Ishikawa (cell line): ENCODE results near the gene MRPL24.

Source experiments
- CEBPB ChIP-seq: IDR thresholded peaks from 2 replicates; pipeline ENCODE4 v1.6.1; 2012
- CREB1 ChIP-seq: IDR thresholded peaks from 2 replicates; pipeline ENCODE4 v1.6.1; 2012; ENCODE audit warnings: low read depth
- EGR1 ChIP-seq: IDR thresholded peaks from 2 replicates; pipeline ENCODE4 v1.6.1; 2012
- EP300 ChIP-seq: IDR thresholded peaks from 2 replicates; pipeline ENCODE4 v1.6.1; 2012; ENCODE audit warnings: borderline replicate concordance
- FOXM1 ChIP-seq: IDR thresholded peaks from 2 replicates; pipeline ENCODE4 v1.6.1; 2012; ENCODE audit warnings: low read depth, borderline replicate concordance
- MAX ChIP-seq: IDR thresholded peaks from 2 replicates; pipeline ENCODE4 v1.6.1; 2012
- NFIC ChIP-seq: IDR thresholded peaks from 2 replicates; pipeline ENCODE4 v1.6.1; 2012
- RAD21 ChIP-seq: IDR thresholded peaks from 2 replicates; pipeline ENCODE4 v1.6.1; 2012; ENCODE audit warnings: low read depth
- REST ChIP-seq: IDR thresholded peaks from 2 replicates; pipeline ENCODE4 v1.6.1; 2012; ENCODE audit warnings: low read depth, mild to moderate bottlenecking
- TAF1 ChIP-seq: IDR thresholded peaks from 2 replicates; pipeline ENCODE4 v1.6.1; 2012; ENCODE audit warnings: low read depth, mild to moderate bottlenecking
- TCF12 ChIP-seq: IDR thresholded peaks from 2 replicates; pipeline ENCODE4 v1.6.1; 2012; ENCODE audit warnings: low read depth
- TEAD4 ChIP-seq: IDR thresholded peaks from 2 replicates; pipeline ENCODE4 v1.6.1; 2012
- USF1 ChIP-seq: IDR thresholded peaks from 2 replicates; pipeline ENCODE4 v1.6.1; 2012
- YY1 ChIP-seq: IDR thresholded peaks from 2 replicates; pipeline ENCODE4 v1.6.1; 2012; ENCODE audit warnings: low read depth
- ZBTB7A ChIP-seq: IDR thresholded peaks from 2 replicates; pipeline ENCODE4 v1.6.1; 2012; ENCODE audit warnings: low read depth

MRPL24 gene

GRCh38 chr1:156744344-156744743, 3.5 kb upstream of the MRPL24 start:
- no peak for TF ChIP-seq REST
- no peak for TF ChIP-seq TEAD4
- no peak for TF ChIP-seq CEBPB
- no peak for TF ChIP-seq TCF12
- TF ChIP-seq CREB1: no peak
- TF ChIP-seq YY1: no peak
- TF ChIP-seq ZBTB7A: no peak
- TF ChIP-seq EGR1: no peak
- TF ChIP-seq RAD21: no peak
- TF ChIP-seq FOXM1: no peak
- no peak for TF ChIP-seq USF1
- TF ChIP-seq MAX: no peak
- no peak for TF ChIP-seq TAF1
- TF ChIP-seq NFIC: no peak
- TF ChIP-seq EP300: no peak

GRCh38 chr1:156743367-156744302, 2.7 kb upstream of the MRPL24 start:
- no peak for TF ChIP-seq CREB1
- no peak for TF ChIP-seq REST
- no peak for TF ChIP-seq EP300
- TF ChIP-seq TAF1: no peak
- TF ChIP-seq USF1: no peak
- TF ChIP-seq CEBPB: no peak
- TF ChIP-seq YY1: no peak
- no peak for TF ChIP-seq EGR1
- no peak for TF ChIP-seq TCF12
- TF ChIP-seq NFIC: no peak
- no peak for TF ChIP-seq MAX
- no peak for TF ChIP-seq FOXM1
- TF ChIP-seq ZBTB7A: no peak

- TF ChIP-seq TAF1: no peak
- no peak for TF ChIP-seq EP300
- TF ChIP-seq NFIC: no peak
- no peak for TF ChIP-seq FOXM1
- no peak for TF ChIP-seq MAX
- no peak for TF ChIP-seq CREB1
- no peak for TF ChIP-seq TEAD4
- no peak for TF ChIP-seq TCF12
- no peak for TF ChIP-seq ZBTB7A
These were observed 1.9 kb upstream of the MRPL24 start for GRCh38 chr1:156742801-156743200.

- TF ChIP-seq CREB1 (no peak), YY1 (no peak), ZBTB7A (no peak), REST (no peak), CEBPB (no peak), EGR1 (no peak), FOXM1 (no peak), TAF1 (no peak), RAD21 (no peak)
These were observed 1.1 kb upstream of the MRPL24 start for GRCh38 chr1:156742017-156742416.
